Esophagus (tissue), 2 donors: ENCODE results near the gene SLC9C2. TPM values are rescaled to one million over a fixed set of nuclear protein-coding genes. Genes with fewer than 3 reads are reported as not detected.
"Not testable (repeated sequence)": the region's sequence is repeated elsewhere in the genome, so short reads cannot be mapped to it uniquely, and the experiment has no call there.

Experiments used
- H3K27ac ChIP-seq, 2 donors: one replicate each; pipeline ENCODE4 v1.5.1; 2013; ENCODE audit warnings: low read depth in 2 of 2, mild to moderate bottlenecking in 2 of 2, inconsistent platforms in 1 of 2, low read length in 1 of 2, moderate library complexity in 1 of 2
- H3K27me3 ChIP-seq, 2 donors: one replicate each; pipeline ENCODE4 v1.6.1; 2013; ENCODE audit warnings: low read length in 2 of 2, control low read depth in 1 of 2, mild to moderate bottlenecking in 1 of 2; ENCODE audit not compliant: insufficient read depth in 2 of 2, control insufficient read depth in 1 of 2
- H3K36me3 ChIP-seq, 2 donors: one replicate each; pipeline ENCODE4 v1.6.1; 2013; ENCODE audit warnings: low read length in 1 of 2; ENCODE audit not compliant: control insufficient read depth in 2 of 2, insufficient read depth in 2 of 2
- H3K4me1 ChIP-seq, 2 donors: one replicate each; pipeline ENCODE4 v1.6.1; 2013; ENCODE audit warnings: low read length in 1 of 2; ENCODE audit not compliant: control insufficient read depth in 2 of 2, insufficient read depth in 2 of 2
- H3K4me3 ChIP-seq, 2 donors: one replicate each; pipeline ENCODE4 v1.5.1; 2013; ENCODE audit warnings: low read length in 2 of 2, mild to moderate bottlenecking in 2 of 2, low read depth in 1 of 2, moderate library complexity in 1 of 2
- H3K9me3 ChIP-seq, 2 donors: one replicate each; pipeline ENCODE4 v1.6.1; 2013; ENCODE audit warnings: mild to moderate bottlenecking in 2 of 2, low read depth in 1 of 2, low read length in 1 of 2, moderate library complexity in 1 of 2; ENCODE audit not compliant: control insufficient read depth in 2 of 2, insufficient read depth in 1 of 2
- WGBS, 2 donors: extraction: QIAGEN DNeasy Blood & Tissue Kit; methylation state at CpG; one replicate each; pipeline ENCODE4 v1.1.7; 2013; 5-methylcytosine and 5-hydroxymethylcytosine counted together
- polyA plus RNA-seq, 2 donors: library from polyadenylated mRNA; stranded (reverse); fragments of 200-250 nt; gene quantifications; one replicate each; pipeline ENCODE4 v1.2.3, GENCODE V29; 2013
- donor health status: healthy with polysubstance abuse.
- donor health status: Bipolar disorder and iron deficiency.

The SLC9C2 gene
- polyA plus RNA-seq, 2 donors: not detected

DNA sequence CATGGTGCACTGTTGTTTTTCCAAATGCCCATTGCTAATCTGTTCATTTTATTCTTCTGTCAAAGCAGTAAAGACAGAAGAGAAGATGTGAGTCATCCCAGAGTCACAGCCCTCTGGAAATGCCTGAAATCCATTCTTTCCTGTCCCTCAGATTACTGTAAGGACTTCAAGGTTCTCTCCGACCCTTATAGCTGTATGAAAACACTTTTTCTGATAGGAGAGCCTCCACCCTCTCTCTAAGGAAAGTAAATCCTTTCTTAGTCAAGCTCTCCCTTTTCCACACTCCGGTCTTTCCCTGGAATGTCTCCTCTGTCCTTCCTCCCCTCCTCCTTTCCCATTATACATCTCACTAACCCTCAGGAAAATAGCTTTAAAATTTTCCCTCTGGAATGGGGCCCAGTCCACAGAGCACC, 129.3 kb downstream of the SLC9C2 start:
- H3K9me3 ChIP-seq: peaks cover 3 to 6% of the 10 kb centered on the region in 2 donors
- H3K36me3 ChIP-seq: peaks cover 0 to 2% of the 10 kb centered on the region in 2 donors
- H3K27ac ChIP-seq: peak overlapping the region in 1 of 2 donors; percentile 29
- WGBS, 2 donors: 45 to 56% methylated on average over 2 of the region's 2 CpGs
- peaks cover 0 to 4% of the 10 kb centered on the region in 2 donors for H3K4me1 ChIP-seq
- no peaks in the 10 kb centered on the region for H3K27me3 ChIP-seq
- H3K4me3 ChIP-seq: no peak overlapping the region

- Histone ChIP-seq H3K27me3 (no peaks in the 10 kb centered on the region), H3K4me3 (no peak overlapping the region), H3K36me3 (peaks cover 0 to 2% of the 10 kb centered on the region in 2 donors), H3K4me1 (peaks cover 0 to 4% of the 10 kb centered on the region in 2 donors), H3K27ac (no peak overlapping the region), H3K9me3 (peaks cover 3 to 6% of the 10 kb centered on the region in 2 donors)
- WGBS, 2 donors: 91 to 97% methylated on average over 4 of the region's 4 CpGs
Observed at GRCh38 chr1:173470608-173471007, 132.3 kb downstream of the SLC9C2 start.

GRCh38 chr1:173469656-173470055, 133.2 kb downstream of the SLC9C2 start:
- 77 to 80% methylated on average over 3 of the region's 3 CpGs for WGBS, 2 donors
- H3K27me3 ChIP-seq: no peaks in the 10 kb centered on the region
- peaks cover 0 to 2% of the 10 kb centered on the region in 2 donors for H3K36me3 ChIP-seq
- no peak overlapping the region for H3K27ac ChIP-seq
- H3K4me3 ChIP-seq: no peak overlapping the region
- peaks cover 0 to 3% of the 10 kb centered on the region in 2 donors for H3K4me1 ChIP-seq
- peaks cover 3 to 6% of the 10 kb centered on the region in 2 donors for H3K9me3 ChIP-seq

- H3K27me3 ChIP-seq: no peaks in the 10 kb centered on the region
- H3K9me3 ChIP-seq: peaks cover 3 to 6% of the 10 kb centered on the region in 2 donors
- WGBS, 2 donors: 94% methylated on average over 4 of the region's 4 CpGs
- peaks cover 0 to 2% of the 10 kb centered on the region in 2 donors for H3K36me3 ChIP-seq
- H3K4me1 ChIP-seq: no peaks in the 10 kb centered on the region
- H3K4me3 ChIP-seq: no peak overlapping the region
- no peak overlapping the region for H3K27ac ChIP-seq
Observed at GRCh38 chr1:173467426-173467825, 135.4 kb downstream of the SLC9C2 start.

DNA sequence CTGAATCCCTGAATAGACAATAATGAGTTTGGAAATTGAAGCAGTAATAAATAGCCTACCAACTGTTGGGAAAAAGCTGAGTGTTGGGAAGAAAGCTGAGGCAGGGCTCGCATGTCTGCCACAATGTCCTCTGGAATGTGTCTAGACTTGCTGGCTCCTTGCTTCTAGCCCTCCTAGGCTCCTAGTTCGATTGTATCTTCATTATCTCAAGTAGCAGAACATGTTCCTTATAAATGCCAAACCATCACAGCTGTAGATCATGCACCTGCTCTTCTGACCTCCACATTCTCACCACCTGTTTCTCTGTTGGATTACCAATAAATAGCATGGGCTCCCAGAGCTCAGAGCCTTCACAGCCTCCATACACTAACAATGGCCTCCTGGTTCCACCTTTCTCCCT, 138.7 kb downstream of the SLC9C2 start:
- 73 to 75% methylated on average over 2 of the region's 2 CpGs for WGBS, 2 donors
- peaks cover 7 to 13% of the 10 kb centered on the region in 2 donors for H3K36me3 ChIP-seq
- H3K27ac ChIP-seq, H3K4me3 ChIP-seq, H3K4me1 ChIP-seq, H3K9me3 ChIP-seq, H3K27me3 ChIP-seq: not testable (repeated sequence)

- H3K4me3 ChIP-seq, H3K9me3 ChIP-seq, H3K27ac ChIP-seq, H3K27me3 ChIP-seq, H3K4me1 ChIP-seq: not testable (repeated sequence)
- 92 to 96% methylated on average over 2 of the region's 2 CpGs for WGBS, 2 donors
- peaks cover 7 to 13% of the 10 kb centered on the region in 2 donors for H3K36me3 ChIP-seq
Observed at GRCh38 chr1:173462666-173463065, 140.2 kb downstream of the SLC9C2 start.

DNA sequence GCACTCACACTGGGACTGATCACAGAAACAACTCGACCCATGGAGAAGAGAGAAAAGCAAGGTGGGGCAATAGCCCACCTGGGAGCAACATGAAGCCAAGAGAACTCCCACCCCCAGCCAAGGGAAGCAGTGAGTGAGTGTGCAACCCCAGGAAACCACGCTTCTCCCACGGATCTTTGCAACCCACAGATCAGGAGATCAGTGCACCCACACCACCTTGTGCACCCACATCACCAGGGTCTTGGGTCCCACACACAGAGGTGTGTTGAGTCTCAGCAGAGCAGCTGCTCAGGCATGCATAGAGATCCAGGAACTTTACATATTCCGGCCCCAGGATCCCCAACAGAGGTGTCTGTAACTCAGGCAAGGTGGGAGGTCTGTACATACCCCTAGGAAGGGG, 143.0 kb downstream of the SLC9C2 start:
- no peaks in the 10 kb centered on the region for H3K9me3 ChIP-seq
- peaks cover 7 to 13% of the 10 kb centered on the region in 2 donors for H3K36me3 ChIP-seq
- WGBS, 2 donors: 84 to 88% methylated on average over 4 of the region's 4 CpGs
- no peak overlapping the region for H3K27ac ChIP-seq
- H3K4me3 ChIP-seq: no peak overlapping the region
- H3K27me3 ChIP-seq: no peaks in the 10 kb centered on the region
- no peaks in the 10 kb centered on the region for H3K4me1 ChIP-seq

DNA sequence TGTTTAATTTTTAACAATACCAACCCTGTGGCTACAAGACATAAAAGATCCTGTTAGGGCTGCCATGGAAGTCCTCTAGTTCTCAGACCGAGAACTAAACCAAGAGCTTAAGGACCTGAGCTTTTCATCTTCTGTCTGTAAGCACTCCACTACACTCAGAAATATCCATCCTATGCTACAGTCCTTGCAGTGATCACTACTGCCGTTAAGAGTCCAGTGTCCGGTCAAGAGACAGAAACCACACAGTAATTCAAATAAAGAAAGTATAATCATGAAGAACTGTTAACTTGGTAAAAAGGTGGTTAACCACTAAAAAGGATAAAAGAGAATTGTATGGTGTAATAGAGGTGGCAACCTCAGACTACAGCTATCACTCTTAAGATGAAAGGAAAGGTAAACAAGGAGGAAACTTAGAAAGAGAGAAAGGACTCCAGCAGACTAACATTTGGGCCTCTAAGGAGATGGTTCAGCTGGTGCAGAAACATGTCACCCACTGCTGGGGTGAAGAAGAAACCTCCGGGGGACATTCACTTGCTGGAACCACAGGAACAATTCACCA, 147.8 kb downstream of the SLC9C2 start:
- Histone ChIP-seq H3K36me3 (peaks cover 0 to 4% of the 10 kb centered on the region in 2 donors), H3K4me3 (no peak overlapping the region), H3K27me3 (no peaks in the 10 kb centered on the region), H3K27ac (no peak overlapping the region), H3K4me1 (no peaks in the 10 kb centered on the region), H3K9me3 (no peaks in the 10 kb centered on the region)
- WGBS, 2 donors: 91% methylated on average over 4 of the region's 4 CpGs

- Histone ChIP-seq H3K36me3 (no peaks in the 10 kb centered on the region), H3K27me3 (no peaks in the 10 kb centered on the region), H3K4me1 (no peaks in the 10 kb centered on the region), H3K4me3 (no peak overlapping the region), H3K9me3 (no peaks in the 10 kb centered on the region), H3K27ac (no peak overlapping the region)
Observed at GRCh38 chr1:173453982-173454381, 148.9 kb downstream of the SLC9C2 start.

- no peaks in the 10 kb centered on the region for H3K27me3 ChIP-seq
- H3K4me1 ChIP-seq: no peaks in the 10 kb centered on the region
- WGBS, 2 donors: 27 to 31% methylated on average over 2 of the region's 2 CpGs
- no peaks in the 10 kb centered on the region for H3K36me3 ChIP-seq
- no peak overlapping the region for H3K27ac ChIP-seq
- H3K9me3 ChIP-seq: no peaks in the 10 kb centered on the region
- no peak overlapping the region for H3K4me3 ChIP-seq
Observed at GRCh38 chr1:173451981-173452380, 150.9 kb downstream of the SLC9C2 start.
